ENCODE results near the gene CLEC16A. TPM values are rescaled to one million over a fixed set of nuclear protein-coding genes. Genes with fewer than 3 reads are reported as not detected.

The CLEC16A gene
- total RNA-seq, 1 experiment from 2014 or later: 13.1 TPM

GRCh38 chr16:11012841-11013240, 68.5 kb downstream of the CLEC16A start:
- H3K27ac ChIP-seq: no peak overlapping the region

GRCh38 chr16:11014136-11014535, 69.8 kb downstream of the CLEC16A start:
- no peaks in the 10 kb centered on the region for H3K27me3 ChIP-seq

More at GRCh38 chr16:11012841-11013240, 68.5 kb downstream of the CLEC16A start:
- no peaks in the 10 kb centered on the region for H3K36me3 ChIP-seq
- no peak for DNase-seq
- H3K4me3 ChIP-seq: no peak overlapping the region
- H3K4me1 ChIP-seq: no peaks in the 10 kb centered on the region
- no peaks in the 10 kb centered on the region for H3K27me3 ChIP-seq
- H3K9me3 ChIP-seq (replicated peaks): no peaks in the 10 kb centered on the region

GRCh38 chr16:11015076-11015475, 70.7 kb downstream of the CLEC16A start:
- Histone ChIP-seq H3K27me3 (no peaks in the 10 kb centered on the region), H3K4me1 (no peaks in the 10 kb centered on the region), H3K4me3 (no peak overlapping the region), H3K27ac (no peak overlapping the region), H3K36me3 (no peaks in the 10 kb centered on the region), H3K9me3 (replicated peaks) (no peaks in the 10 kb centered on the region)
- peak; percentile 25 to 36 for DNase-seq

More at GRCh38 chr16:11014136-11014535, 69.8 kb downstream of the CLEC16A start:
- Histone ChIP-seq H3K36me3 (no peaks in the 10 kb centered on the region), H3K4me1 (no peaks in the 10 kb centered on the region), H3K9me3 (replicated peaks) (no peaks in the 10 kb centered on the region), H3K4me3 (no peak overlapping the region), H3K27ac (no peak overlapping the region)
- DNase-seq: no peak

- no peak for DNase-seq
- H3K27ac ChIP-seq: no peak overlapping the region
Measured at GRCh38 chr16:11015607-11016006, 71.2 kb downstream of the CLEC16A start.

GRCh38 chr16:11016524-11016988, 72.2 kb downstream of the CLEC16A start:
- no peaks in the 10 kb centered on the region for H3K27me3 ChIP-seq
- H3K9me3 ChIP-seq (replicated peaks): no peaks in the 10 kb centered on the region
- no peak for DNase-seq
- H3K4me1 ChIP-seq: no peaks in the 10 kb centered on the region
- no peaks in the 10 kb centered on the region for H3K36me3 ChIP-seq
- H3K4me3 ChIP-seq: no peak overlapping the region
- no peak overlapping the region for H3K27ac ChIP-seq

More at GRCh38 chr16:11015607-11016006, 71.2 kb downstream of the CLEC16A start:
- Histone ChIP-seq H3K27me3 (no peaks in the 10 kb centered on the region), H3K36me3 (no peaks in the 10 kb centered on the region), H3K4me1 (no peaks in the 10 kb centered on the region), H3K4me3 (no peak overlapping the region), H3K9me3 (replicated peaks) (no peaks in the 10 kb centered on the region)

GRCh38 chr16:11016993-11017392, 72.6 kb downstream of the CLEC16A start:
- DNase-seq: no peak
- Histone ChIP-seq H3K9me3 (replicated peaks) (no peaks in the 10 kb centered on the region), H3K4me3 (no peak overlapping the region), H3K4me1 (no peaks in the 10 kb centered on the region), H3K27me3 (no peaks in the 10 kb centered on the region), H3K36me3 (no peaks in the 10 kb centered on the region), H3K27ac (no peak overlapping the region)

GRCh38 chr16:11017499-11017898, 73.1 kb downstream of the CLEC16A start:
- no peaks in the 10 kb centered on the region for H3K36me3 ChIP-seq
- H3K4me1 ChIP-seq: no peaks in the 10 kb centered on the region
- H3K27me3 ChIP-seq: no peaks in the 10 kb centered on the region
- H3K4me3 ChIP-seq: no peak overlapping the region
- no peak for DNase-seq
- no peak overlapping the region for H3K27ac ChIP-seq
- H3K9me3 ChIP-seq (replicated peaks): no peaks in the 10 kb centered on the region

GRCh38 chr16:11020388-11020787, 76.0 kb downstream of the CLEC16A start:
- Histone ChIP-seq H3K36me3 (no peaks in the 10 kb centered on the region), H3K27ac (no peak overlapping the region), H3K9me3 (replicated peaks) (no peaks in the 10 kb centered on the region), H3K4me3 (no peak overlapping the region), H3K4me1 (no peaks in the 10 kb centered on the region), H3K27me3 (no peaks in the 10 kb centered on the region)
- DNase-seq: no peak

GRCh38 chr16:11020792-11021551, 76.6 kb downstream of the CLEC16A start:
- Histone ChIP-seq H3K9me3 (replicated peaks) (no peaks in the 10 kb centered on the region), H3K27ac (no peak overlapping the region), H3K36me3 (peaks cover 6% of the 10 kb centered on the region; the same call in 1 of the 2 replicates), H3K4me1 (no peaks in the 10 kb centered on the region), H3K4me3 (no peak overlapping the region), H3K27me3 (no peaks in the 10 kb centered on the region)
- DNase-seq: no peak

- H3K36me3 ChIP-seq: peaks cover 9% of the 10 kb centered on the region; the same call in 1 of the 2 replicates
- H3K4me3 ChIP-seq: no peak overlapping the region
- H3K4me1 ChIP-seq: no peaks in the 10 kb centered on the region
- H3K27me3 ChIP-seq: no peaks in the 10 kb centered on the region
- no peak for DNase-seq
- H3K27ac ChIP-seq: no peak overlapping the region
- H3K9me3 ChIP-seq (replicated peaks): no peaks in the 10 kb centered on the region
Measured at GRCh38 chr16:11022002-11022401, 77.6 kb downstream of the CLEC16A start.

GRCh38 chr16:11023262-11024039, 79.1 kb downstream of the CLEC16A start:
- H3K4me1 ChIP-seq: no peaks in the 10 kb centered on the region
- no peak overlapping the region for H3K4me3 ChIP-seq
- H3K27me3 ChIP-seq: no peaks in the 10 kb centered on the region
- H3K9me3 ChIP-seq (replicated peaks): no peaks in the 10 kb centered on the region
- H3K36me3 ChIP-seq: peaks cover 9% of the 10 kb centered on the region; the same call in 1 of the 2 replicates
- no peak for DNase-seq
- H3K27ac ChIP-seq: no peak overlapping the region

GRCh38 chr16:11024333-11025053, 80.1 kb downstream of the CLEC16A start:
- Histone ChIP-seq H3K27me3 (no peaks in the 10 kb centered on the region), H3K9me3 (replicated peaks) (peaks cover 6% of the 10 kb centered on the region; the same call in 1 of the 2 replicates), H3K4me1 (no peaks in the 10 kb centered on the region), H3K4me3 (no peak overlapping the region), H3K27ac (no peak overlapping the region), H3K36me3 (peaks cover 9% of the 10 kb centered on the region; the same call in 1 of the 2 replicates)
- no peak for DNase-seq

- Histone ChIP-seq H3K27ac (no peak overlapping the region), H3K9me3 (replicated peaks) (peaks cover 6% of the 10 kb centered on the region; the same call in 1 of the 2 replicates), H3K36me3 (peaks cover 9% of the 10 kb centered on the region; the same call in 1 of the 2 replicates), H3K4me1 (no peaks in the 10 kb centered on the region), H3K27me3 (no peaks in the 10 kb centered on the region), H3K4me3 (no peak overlapping the region)
- DNase-seq: no peak
Measured at GRCh38 chr16:11025120-11025531, 80.8 kb downstream of the CLEC16A start.

- Histone ChIP-seq H3K27ac (no peak overlapping the region), H3K9me3 (replicated peaks) (peaks cover 6% of the 10 kb centered on the region; the same call in 1 of the 2 replicates), H3K4me3 (no peak overlapping the region), H3K36me3 (peaks cover 9% of the 10 kb centered on the region; the same call in 1 of the 2 replicates), H3K4me1 (no peaks in the 10 kb centered on the region), H3K27me3 (no peaks in the 10 kb centered on the region)
- DNase-seq: no peak
Measured at GRCh38 chr16:11029948-11030347, 85.6 kb downstream of the CLEC16A start.

All from SJCRH30 (cell line).